GM18861 (cell line): ENCODE results near the gene MPP3.

Experiments used
- ATAC-seq: cut with Tn5 transposase; IDR thresholded peaks from one replicate; pipeline ENCODE4 v1.9.1; 2021; ENCODE audit not compliant: unreplicated experiment

Gene MPP3

DNA sequence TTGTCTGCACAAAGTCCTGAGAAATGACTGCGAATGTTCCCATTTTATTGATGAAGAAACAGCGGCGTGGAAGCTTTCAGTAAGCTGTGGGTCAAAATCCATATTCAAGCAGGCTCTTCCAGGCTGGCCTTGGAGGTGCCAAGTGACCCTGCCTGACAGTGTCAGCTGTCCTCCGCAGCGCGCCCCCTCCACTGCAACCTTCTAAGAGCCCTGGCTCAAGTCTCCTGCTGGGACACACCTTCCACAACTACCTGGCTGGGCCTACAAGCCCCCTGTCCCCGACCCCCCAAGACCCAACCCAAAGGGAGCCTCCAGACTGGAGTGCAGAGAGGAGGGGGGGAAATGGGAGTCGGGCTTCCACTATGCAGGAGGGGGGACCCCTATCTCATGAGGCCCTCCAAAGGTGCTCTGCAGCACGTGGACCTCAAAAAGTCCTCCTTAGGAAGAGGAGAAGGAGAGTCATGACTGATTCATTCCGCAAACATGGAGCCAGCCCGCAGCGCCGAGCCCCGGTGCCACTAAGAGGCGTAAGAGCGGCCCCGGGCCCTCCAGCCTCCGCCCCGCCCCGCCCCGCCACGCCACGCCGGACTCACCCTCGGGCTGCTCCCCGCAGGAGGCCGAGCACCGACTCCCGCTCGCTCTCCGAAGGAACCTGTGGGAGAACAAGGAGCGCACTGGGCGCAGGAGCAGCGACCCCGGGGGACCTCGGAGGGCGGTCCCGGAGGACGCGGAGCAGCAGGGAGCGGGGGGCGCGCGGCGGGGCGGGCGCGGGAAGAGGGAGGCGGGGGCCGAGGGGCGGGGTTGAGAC lies 574 bp downstream of the MPP3 start:
- no peak for ATAC-seq

- no peak for ATAC-seq
Measured at GRCh38 chr17:43831633-43832032, 1.3 kb downstream of the MPP3 start.

DNA sequence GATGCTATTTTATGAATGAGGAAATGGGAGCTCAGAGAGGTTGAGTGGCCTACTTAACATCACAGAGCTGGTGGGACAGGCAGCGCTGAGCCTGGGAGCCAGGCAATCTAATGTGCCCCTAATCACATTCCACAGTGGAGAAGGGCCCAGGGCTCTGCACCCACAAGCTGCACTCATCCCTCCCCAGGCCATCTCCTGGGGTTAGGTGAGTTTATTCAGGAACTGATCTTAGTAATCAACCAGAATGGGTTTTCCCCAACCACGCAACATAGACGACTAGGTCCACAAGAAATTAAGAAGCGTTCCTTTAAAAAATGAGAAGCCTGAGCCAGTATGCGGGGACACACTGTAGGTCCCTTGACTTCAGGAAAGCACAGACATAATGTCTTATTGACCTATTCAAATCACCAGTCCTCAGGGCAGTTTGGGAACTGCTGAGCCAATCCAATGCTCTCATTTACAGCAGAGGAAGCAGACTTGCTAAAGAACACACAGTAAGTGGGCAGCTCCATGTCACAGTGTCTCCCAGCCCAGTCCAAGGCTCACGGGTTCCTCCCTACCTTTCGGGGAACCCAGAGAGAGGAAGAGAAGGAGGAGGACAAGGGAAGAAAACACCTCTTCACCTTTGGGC lies 2.3 kb downstream of the MPP3 start:
- no peak for ATAC-seq

DNA sequence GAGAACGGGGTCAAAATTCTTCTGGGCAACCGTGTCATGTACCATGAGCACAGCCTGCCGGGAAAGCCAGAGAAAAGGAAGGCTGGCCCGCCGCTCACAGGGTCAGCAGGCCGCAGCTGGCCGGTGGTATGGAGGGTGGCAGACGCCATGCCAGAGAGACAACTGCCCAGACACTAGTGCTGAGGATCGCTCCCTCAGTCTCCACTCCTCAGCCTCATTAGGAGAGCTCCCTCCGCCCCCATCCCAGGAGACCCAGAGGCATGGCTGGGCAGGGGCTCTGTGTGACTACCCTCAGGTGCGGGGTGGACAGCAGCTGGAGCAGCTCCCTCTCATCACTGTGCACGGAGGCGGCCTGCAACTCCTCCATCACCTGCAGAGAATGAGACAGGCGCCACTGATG lies 3.2 kb downstream of the MPP3 start:
- no peak for ATAC-seq

- ATAC-seq, result no peak
Measured at GRCh38 chr17:43827596-43827995, 5.3 kb downstream of the MPP3 start.

- no peak for ATAC-seq
Measured at GRCh38 chr17:43826206-43826605, 6.7 kb downstream of the MPP3 start.

- no peak for ATAC-seq
Measured at GRCh38 chr17:43825567-43825966, 7.4 kb downstream of the MPP3 start.

GRCh38 chr17:43823350-43824084 lies 9.4 kb downstream of the MPP3 start:
- ATAC-seq, result no peak

GRCh38 chr17:43822570-43823190 lies 10.3 kb downstream of the MPP3 start:
- no peak for ATAC-seq

GRCh38 chr17:43820759-43821158 lies 12.2 kb downstream of the MPP3 start:
- no peak for ATAC-seq

DNA sequence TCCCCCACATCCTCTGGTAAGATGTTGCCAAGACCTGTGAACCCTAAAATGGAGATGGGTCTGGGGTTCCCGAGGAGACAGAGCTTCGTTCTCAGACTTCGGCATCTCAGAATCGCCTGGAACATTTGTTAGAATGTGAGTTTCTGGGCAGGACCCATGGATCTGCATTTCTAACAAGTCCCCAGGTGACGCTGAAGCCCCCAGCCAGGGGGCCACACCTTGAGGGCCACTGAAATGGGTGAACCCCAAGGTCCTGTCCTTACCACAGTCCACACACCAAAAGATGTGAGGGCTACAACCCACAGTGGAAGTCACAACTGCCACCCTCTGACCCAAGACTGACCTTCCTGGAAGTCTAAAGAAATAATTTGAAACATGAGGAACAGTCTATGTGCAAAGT lies 14.0 kb downstream of the MPP3 start:
- ATAC-seq, result no peak

- no peak for ATAC-seq
Measured at GRCh38 chr17:43817826-43818225, 15.1 kb downstream of the MPP3 start.

- no peak for ATAC-seq
Measured at GRCh38 chr17:43816336-43817320, 16.3 kb downstream of the MPP3 start.

GRCh38 chr17:43814714-43815113 lies 18.2 kb downstream of the MPP3 start:
- ATAC-seq, result no peak

GRCh38 chr17:43814026-43814425 lies 18.9 kb downstream of the MPP3 start:
- ATAC-seq, result no peak

GRCh38 chr17:43813386-43813785 lies 19.6 kb downstream of the MPP3 start:
- no peak for ATAC-seq

- ATAC-seq, result no peak
Measured at GRCh38 chr17:43812396-43813265, 20.3 kb downstream of the MPP3 start.

- ATAC-seq, result no peak
Measured at GRCh38 chr17:43810823-43811222, 22.1 kb downstream of the MPP3 start.

DNA sequence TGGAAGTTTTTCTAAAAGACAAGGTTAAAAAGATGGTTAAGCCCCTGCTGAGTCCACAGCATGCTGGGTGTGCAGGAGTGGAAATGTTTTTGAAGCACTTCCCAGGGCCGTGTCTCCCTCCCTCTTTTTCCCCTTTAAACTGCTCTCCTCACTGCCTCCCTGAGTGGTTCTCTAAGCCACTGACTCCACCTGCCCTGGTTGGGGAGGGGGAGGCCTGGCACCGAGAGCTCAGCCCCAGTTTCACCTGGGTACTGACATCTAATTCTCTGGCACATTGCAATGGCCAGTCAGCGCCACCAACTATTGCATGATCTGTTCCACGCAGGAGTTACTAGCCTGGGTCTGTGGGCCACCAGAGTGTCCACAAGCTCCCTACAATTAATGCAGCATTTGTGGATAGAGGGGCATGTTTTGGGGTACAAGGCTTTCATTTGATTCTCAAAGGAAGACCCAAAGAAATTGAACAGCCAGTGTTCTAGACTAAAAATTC lies 22.7 kb downstream of the MPP3 start:
- ATAC-seq, result no peak
